Measurements from ENCODE around the gene SH2D1B.

DNA sequence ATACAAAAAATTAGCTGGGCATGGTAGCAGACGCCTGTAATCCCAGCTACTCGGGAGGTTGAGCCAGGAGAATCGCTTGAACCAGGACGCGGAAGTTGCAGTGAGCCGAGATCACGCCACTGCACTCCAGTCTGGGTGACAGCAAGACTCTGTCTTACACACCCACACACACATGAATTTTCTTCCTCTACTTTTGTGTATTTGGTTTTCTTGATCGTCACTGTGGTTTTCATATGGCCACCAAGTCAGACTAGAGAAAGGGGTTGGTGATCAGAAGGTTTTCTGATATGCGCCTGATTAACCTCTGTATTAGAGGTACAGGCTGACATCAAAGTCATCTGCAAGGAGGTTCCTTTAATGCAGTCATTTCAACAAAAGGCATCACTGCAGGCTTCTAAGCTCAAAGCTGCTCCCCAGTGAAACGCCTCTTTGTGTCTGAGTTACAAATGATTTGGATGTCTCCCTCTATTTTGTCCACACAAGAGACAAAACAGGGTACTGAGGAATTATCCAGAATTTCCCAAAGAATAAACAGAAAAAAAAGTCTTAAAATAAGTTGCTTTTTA is 11.1 kb downstream of the SH2D1B start:
- TF ChIP-seq, protein P1, sequence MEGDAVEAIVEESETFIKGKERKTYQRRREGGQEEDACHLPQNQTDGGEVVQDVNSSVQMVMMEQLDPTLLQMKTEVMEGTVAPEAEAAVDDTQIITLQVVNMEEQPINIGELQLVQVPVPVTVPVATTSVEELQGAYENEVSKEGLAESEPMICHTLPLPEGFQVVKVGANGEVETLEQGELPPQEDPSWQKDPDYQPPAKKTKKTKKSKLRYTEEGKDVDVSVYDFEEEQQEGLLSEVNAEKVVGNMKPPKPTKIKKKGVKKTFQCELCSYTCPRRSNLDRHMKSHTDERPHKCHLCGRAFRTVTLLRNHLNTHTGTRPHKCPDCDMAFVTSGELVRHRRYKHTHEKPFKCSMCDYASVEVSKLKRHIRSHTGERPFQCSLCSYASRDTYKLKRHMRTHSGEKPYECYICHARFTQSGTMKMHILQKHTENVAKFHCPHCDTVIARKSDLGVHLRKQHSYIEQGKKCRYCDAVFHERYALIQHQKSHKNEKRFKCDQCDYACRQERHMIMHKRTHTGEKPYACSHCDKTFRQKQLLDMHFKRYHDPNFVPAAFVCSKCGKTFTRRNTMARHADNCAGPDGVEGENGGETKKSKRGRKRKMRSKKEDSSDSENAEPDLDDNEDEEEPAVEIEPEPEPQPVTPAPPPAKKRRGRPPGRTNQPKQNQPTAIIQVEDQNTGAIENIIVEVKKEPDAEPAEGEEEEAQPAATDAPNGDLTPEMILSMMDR (IDR thresholded peaks at IDR 0.05), result no peak
- TF ChIP-seq EP300 (IDR thresholded peaks at IDR 0.05) (no peak), POLR2A (IDR thresholded peaks at IDR 0.05) (no peak), POLR2AphosphoS5 (IDR thresholded peaks at IDR 0.05) (no peak)
